Fibroblast of skin of left quadriceps (primary cell): ENCODE data around the gene MRGPRE.

ENCODE experiments used
- DNase-seq, 2 experiments: peaks; one replicate each; pipeline ENCODE4 v3.0.0-alpha.2; 2013; ENCODE audit warnings: low read depth in 2 of 2

The MRGPRE gene

DNA sequence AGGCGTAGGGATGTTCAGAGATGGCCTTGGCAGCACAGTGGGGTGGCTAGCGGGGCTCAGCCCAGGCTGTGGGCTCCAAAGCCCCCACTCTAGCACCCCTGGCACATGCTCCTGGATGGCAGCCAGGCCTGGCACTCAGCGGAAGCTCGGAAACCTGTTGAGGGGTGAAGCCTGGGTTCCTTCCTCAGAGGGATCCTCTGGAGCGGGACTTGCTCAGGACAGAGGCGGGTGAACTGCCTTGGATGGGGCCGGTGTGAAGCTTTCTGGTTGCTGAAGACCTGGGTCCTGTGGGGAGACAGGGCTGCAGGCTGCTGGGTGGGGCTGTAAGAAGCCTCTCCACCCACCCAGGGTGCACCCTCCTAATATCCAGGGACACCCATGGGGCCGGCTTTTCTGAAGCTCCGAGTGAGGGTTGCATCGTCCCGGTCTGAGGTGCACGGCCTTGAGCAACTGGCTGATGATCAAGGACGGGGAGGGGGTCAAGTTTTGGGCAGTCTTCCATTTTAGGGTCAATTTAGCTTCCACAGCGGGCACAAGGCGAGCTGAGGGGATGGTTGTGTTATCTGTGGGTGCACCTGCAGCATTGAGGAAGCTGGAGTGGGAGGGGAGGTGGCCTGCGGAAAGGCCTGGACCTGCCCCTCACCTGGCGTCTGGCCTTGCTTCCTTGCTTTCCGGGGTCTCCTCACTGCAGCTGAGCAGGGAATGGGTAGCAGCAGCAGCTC, 5.2 kb downstream of the MRGPRE start:
- DNase-seq: no peak

DNA sequence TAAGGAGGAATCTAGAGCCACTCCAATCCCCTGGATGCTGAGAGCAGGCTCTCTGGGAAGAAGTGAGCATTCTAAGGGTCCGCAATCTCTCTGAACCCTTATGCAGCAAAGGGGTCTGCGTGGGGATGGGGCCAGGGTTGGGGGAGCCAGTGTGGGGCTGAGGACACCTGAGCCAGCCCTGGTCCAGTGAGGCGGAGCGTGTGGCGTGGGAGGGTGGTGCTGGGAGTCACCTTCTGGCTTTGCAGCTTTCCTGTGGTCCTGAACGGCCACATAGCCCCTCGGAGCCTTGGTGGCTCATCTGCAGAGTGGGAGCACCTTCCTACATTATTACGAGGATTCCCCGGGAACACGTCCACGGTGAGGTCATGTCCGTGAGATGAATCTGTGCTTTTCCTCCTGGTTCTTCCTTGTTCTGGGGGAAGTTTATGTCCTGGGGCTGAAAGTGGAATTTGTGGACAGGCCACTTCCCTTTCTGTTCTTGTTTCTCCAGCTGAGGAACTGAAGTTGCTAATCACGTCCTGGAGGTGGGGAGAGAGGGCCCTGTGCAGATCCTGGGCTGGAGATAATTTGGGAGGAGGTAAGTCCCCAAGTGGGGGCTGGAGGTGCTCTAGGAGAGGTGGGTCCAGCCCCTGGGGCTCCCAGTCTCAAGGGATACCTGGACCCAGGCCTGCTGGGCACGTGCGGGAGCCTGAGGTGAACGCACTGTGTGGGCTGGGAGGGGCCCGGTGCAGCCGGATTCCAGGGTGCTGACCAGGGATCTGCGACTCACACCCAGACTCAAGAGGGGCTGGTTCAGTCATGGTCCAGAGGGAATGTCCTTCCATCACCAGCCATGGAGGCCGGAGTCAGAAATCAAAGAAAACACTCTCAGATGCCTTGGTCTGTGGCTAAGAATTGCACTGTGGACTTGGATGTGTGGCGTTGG, 6.1 kb downstream of the MRGPRE start:
- no peak for DNase-seq

DNA sequence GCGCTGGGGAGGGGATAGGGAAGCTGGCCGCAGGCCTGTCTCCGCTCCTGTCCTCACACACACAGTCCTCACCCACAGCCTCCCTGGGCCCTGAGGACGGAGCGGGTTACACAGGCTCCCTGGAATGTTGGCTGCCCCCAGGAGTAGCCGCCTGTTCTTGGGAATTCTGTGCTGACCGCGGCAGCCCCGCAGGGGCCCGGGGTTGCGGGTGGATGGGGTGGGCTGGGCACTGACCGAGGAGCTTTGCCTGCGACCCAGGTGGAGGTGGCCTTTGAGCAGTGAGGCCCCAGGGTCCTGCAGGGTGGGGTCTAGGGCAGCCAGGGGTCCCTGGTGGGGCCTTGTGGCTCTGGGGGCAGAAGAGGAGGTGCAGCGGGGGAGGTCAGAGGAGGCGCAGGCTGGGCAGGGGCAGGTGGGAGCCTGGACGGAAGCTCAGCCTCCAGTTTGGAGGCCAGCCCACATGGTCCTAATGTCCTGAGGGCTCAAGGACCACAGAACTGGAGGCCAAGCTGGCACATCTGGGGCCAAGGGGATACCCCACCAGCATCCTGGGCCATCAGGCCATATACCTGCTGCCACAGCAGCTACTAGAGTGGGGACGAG, 7.0 kb downstream of the MRGPRE start:
- DNase-seq: no peak

DNA sequence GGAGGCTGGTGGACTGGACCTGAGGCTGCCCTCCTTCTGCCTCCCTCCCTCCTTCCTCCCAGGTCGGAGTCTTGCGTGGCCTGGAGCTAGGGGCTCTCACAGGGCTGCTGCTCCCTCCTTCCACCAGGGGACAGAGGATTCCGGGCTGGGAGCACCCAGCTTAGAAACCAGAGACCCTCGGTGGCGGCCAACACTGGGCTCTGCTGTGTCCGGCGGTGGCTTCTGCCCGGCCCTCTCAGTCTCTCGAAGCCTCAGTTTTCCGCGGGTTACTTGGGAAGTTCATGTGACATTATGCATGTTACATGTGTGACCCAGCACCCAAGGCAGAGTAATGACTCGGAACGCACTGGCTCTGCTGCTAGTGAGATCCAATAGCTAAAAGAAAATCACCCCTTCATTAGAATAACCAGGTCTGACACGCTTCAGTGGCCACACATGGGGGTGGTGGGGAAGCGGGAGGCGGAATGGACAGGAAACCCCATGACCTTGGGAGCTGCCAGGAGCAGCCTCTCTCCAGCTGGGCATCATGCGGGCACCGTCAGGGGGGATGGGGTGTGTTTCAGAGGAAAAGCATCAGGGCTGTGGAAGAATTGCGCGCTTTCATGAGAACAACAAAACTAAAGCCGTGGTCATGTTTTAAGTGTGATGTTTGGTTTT, 7.7 kb downstream of the MRGPRE start:
- no peak for DNase-seq

DNA sequence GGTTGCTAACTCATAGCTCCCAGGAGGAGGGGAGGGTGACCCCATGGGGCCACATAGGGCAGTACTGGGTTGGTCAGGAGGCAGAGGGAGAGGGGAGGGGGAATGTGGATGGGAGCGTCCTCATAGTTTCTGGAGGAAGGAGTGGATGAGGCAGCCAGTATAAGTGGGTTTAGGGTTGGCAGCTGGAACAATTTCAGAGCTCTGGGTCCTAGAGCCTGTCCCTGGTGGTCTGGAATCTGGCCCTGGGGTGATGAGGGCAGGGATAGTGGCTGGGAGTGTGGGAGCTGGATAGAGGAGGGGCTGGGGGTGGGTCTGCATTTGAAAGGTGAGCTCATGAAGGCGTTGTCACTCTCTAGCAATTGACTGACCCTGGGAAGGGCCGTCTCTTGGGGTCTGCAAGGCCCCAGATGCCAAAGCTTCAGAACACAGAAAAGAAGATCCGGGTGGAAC, 8.3 kb downstream of the MRGPRE start:
- DNase-seq: no peak

DNA sequence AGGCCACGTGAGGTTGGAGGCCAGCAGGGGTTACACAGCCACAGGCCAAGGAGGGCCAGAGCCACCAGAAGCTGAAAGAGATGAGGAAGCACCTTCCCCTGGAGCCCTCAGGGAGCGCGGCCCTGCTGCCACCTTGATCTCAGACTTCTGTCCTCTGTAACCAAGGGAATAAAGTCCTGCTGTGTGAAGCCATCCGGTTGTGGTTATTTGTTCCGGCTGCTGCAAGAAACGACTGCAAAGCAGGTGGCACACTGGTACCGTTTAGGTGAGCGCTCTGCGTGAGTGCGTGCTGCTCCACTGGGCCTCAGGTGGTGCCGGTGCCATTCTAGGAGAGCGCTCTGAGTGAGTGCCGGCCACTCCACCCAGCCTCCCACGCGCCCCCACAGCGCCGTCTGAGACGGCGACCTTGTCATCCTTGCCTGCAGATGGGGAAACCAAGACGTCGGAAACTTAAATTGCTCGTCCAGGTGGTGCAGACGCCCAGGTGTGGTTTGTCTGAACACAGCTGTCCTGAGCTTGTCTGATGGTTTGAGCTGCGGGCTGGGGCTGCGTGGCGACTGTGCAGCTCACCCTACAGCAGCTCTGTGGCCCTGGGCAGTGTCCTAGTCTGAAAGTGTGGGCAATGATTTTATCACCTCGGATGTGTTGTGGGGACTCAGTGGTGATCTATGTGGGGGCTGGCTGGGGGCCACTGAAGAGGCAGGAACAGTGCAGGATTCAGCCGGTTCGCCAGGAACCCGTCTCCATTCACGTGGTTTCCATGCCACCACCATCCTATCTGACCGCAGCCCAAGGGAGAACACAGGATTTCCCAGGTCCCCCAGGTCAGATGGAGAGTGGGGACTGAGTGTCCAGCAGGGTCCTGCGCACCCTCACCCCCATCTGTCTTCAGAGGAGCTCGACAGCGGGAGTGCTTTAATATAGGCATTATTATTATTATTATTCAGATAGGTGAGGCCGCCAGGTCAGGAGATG, 9.0 kb downstream of the MRGPRE start:
- no peak for DNase-seq

DNA sequence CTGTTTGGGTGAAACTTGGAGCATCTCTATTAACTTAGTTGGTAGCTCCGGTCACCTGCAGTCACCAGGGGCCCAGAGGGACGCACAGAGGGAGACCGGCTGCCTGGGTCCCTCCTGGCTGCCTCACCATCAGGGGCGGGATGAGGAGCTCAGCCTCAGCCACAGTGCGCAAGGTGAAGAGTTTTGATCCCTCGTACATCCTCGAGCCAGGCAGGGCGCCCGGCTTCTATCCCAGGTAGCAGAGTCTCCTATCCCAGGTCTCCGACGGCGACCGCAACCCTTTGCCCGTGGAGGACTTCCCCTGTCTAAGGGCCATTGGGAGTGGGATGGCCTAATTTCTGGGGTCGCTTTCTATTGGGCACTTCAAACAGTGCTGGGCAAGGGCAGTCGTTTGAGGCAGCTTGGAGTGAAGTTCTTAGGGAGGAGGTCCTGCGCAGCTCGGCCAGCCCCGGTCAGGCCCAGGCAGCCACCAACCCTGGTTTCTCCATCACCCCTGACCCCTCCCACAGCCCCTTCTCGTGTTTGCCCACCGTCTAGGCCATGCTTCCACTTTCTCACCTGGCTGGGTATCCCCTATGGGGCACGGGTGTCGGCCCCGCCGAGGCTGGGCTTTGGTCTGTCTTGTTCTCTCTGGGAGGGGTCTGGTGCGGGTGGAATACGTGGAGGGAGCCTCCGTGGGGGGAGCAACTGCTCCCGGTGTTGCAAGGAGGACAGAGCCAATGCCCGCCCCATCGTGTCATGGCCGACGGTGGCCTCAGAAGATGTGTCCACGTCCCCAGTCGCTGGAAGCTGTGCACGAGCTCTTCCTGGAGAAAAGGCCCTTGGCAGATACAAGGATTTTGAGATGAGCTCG, 10.0 kb downstream of the MRGPRE start:
- DNase-seq: no peak

DNA sequence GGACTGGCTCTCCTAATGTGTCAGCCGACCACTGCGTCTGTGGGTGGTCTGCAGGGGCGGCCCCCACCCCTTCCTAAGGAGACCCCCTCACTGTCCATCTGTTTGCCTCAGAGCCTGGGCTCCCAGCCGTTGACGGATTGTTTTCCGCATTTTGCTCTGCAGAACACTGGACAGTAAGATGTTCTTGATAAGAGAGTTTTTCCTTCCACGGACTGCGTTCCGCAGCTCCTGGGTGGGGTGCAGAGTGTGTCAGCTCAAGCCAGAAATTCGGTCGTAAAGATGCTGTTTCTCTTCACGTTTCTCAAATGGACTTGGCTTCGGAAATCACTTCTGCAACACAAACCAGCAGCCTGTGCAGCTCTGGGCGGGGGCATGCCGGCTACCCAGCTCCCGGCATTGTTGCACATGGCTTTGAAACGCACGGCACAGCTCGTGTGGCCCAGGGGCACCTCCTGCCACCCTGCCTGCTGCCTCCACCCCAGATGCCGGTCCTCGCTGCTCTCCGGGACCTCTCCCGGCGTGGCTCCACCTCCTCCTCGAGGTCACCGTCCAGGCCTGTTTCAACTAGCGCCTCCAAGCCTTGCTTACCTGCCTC, 10.7 kb downstream of the MRGPRE start:
- no peak for DNase-seq

DNA sequence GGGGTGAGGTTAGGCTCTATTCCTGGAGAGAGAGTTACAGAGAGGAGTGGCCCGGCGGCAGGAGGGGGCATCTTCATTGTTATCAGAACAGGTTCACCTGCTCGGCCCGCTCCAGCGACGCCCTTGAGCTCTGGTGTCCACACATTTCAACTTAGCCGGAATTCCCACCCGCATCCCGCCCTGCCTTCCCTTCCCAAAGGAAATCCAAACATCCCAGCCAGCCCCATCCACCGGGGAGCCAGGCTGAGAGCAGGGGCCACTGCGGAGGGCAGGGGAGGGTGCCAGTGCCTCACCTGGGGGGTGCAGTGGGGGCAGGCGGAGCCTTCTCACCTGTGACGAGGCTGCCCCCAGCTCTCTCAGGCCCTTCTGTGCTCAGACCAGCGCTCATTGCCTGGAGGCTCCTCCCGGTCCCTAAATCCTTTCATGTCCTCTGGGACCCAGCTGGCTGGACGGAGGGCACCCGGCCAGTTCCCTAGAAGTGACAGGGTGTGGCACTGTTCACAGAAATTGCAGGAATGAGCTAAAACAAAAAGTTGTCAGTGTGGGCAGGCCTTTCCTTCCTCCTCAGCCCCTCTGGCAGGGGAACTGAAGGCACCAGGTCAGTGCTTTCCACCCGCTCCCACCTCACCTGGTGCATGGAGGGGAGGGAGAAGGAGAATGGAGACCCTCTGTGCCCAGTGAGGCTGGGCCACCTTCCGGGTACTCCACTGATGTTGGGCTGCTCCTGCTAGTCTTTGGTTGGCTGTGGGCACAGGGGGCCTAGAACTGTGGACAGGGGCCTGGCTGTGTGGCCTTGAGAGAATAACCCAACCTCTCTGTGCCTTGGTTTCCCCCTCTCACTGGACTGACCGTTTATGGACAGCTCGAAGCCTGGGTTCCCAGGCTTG, 11.5 kb downstream of the MRGPRE start:
- no peak for DNase-seq

DNA sequence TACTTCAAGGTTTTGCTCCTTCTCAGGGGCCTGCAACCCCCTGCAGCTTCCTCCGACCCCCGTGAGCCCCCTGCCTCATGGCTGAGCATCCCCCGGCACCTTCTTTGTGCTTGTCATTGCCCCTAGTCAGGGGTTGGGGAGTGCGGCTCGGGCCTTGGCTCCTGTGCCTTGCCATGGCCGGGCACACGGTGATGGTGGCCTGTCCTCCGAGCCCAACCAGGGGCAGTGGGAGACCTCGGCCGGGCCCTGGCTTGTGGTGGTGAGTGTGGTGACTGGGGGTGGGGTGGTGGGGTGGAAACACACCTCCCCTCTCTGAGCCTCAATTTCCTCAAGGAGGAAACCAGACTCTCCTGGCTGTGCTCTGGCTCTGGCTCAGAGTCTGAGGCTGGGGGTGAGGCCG, 12.1 kb downstream of the MRGPRE start:
- no peak for DNase-seq

DNA sequence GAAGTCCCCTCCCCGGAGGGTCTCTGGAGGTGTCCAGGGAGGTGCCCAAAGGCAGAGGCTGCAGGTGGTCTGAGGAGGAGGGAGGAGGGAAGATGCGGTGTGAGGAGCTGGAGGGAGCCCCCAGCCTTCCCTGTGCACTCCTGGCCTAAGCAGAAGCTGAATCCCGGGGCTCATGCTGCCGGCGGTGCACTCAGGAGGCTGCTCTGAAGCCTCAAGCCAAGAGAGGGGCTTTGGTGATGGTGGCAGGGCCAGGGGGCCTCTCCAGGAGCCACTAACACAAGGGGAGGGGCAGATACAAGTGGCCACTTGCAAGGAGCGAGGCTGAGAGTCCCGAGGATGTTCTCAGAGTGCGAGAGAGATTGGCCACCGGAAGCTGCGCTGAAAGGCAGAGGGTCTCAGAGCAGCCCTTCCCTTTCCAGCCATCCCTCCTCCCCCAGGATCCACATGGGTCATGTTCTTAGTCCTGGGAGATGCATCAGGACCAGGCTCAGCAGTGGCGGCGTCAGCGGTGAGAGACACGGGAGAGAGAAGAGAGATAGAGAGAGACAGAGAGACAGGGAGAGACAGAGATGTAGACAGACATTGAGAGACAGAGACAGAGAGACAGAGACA, 12.8 kb downstream of the MRGPRE start:
- DNase-seq: no peak

DNA sequence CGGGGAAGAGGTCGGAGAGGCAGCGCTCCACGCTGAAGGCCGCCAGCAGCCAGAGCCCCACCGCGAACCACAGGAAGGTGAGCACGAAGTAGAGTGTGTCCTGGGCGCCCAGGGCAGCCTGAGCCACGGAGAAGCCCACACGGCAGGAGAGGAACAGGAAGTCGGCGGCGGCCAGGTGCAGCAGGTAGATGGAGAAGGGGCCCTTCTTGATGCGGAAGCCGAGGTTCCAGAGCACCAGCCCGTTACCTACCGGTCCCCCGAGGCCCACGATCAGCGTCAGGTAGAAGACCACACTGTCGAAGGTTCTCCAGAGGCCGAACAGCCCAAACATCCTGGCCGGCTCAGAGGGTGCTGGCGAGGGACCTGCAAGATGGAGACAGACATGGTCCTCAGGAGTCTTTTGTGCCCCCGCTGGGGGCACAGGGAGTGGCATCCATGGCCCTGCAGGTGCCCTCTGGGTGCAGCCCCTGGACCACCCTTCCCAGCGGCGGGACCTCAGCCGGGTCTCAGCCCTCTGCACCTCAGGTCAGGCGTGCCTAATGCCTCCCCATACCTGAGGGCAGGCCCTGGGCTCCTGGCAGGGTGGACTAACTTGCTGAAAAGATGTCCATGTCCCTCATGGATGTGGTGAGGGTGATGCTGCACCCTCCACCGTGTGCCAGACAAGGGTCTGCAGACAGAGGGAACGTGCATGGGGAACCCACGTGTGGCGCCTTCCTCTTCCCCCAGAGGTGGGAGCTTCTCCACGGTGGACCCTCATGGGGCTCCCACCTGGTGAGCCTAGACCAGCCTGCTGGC, 13.5 kb downstream of the MRGPRE start, which contains the start of gene MRGPRG:
TSS of gene MRGPRG (minus strand) at position 331 of the 798 bp plus-strand sequence. CDS start at position 331, 0 bp downstream.
- no peak for DNase-seq

DNA sequence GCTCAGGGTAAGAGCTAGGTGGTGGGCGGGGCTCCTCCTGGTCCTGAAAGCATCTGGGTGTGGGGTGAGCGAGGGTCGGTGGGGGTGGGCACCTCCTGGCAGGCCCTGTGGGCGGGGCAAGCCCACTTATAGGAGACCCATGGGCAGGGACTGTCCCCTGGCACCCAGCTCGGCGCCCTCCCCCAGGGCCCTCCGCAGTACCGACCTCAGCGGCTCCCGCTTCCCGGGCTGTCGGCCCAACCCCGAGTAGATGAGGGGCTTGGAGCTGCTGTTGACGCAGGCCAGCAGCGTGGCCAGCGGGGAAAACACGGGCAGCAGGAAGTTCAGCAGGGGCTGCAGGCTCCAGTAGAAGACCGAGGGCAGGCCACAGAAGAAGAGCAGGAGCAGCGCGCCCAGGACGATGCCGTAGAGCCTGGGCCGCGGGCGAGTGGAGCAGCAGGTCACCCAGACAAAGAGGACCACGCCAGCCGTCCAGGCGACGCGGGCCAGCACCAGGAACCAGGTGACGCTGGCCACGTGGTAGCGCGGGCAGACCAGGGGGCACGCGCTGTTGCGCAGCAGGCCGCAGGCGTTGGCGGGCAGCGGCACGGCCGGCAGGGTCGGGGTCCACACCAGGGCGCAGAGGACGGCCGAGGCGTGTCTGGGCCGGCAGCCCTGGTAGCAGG, 14.3 kb downstream of the MRGPRE start:
- no peak for DNase-seq

DNA sequence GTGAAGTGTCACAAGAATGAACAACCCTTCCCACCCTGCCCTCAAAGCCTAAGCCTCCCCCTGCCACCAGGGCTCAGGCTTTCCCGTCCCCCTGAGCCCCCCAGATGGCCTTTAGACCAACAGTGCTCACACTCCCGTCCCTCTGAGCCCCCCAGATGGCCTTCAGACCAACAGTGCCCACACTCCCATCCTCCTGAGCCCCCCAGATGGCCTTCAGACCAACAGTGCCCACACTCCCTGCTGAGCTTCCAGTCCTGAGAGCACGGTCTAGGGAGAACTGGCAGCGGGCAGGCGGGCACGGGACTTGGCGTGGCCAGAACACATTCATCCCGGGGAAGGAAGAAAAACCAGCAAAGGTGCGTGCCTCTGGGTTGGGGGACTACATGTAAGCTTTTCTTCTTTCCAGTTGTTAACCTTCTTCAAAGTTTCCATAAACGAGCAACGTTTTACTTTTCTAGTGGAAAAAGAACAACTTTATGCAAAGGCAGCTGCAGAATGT, 16.1 kb downstream of the MRGPRE start:
- no peak for DNase-seq

DNA sequence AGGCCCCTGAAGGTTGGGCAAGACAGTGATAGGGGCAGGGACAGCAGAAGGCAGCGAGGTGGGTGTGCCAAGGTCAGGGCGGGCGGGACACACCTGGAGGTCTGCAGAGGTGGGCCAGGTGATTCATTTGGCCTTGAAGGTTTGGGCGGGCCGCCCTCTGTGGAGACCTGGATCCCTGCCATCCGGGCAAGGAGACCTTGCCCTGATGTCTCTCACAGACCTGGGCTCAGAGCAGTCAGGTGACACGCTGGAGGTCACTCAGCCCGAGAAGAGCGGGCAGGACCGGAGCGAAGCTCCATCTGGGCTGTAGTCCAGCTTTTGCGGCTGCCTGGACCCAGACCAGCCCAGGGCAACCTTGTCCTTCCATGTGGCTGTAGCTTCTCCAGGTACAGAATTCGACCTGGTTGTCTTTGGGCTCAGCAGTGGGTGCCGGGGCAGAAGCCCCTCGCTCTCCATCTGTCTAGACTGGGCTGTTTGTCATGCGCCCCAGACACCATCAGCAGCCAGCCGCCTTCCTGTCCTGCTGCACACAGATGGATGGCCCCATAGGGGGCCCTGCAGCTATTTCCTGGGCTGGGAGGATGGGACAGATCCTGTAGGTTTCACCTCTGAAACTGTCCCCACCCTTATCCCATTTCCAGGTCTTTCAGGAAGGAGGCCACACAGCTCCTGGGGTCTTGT, 16.7 kb downstream of the MRGPRE start:
- DNase-seq: no peak

DNA sequence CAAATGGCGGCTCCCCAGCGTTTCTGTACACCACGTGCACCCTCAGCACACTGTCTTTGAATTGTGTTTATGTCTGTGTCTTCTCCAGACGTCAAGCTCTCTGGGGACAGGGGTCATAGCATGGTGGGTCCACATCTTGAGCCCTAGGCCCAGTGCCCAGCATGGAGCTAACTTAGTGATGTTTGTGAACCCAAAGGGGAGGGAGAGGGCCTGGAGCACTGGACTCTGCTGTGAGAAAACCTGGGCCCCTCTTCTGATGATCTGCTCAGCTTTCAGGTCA, 17.9 kb downstream of the MRGPRE start:
- DNase-seq: no peak
